ENCODE measurements around the gene TPP1.

TPP1 gene

DNA sequence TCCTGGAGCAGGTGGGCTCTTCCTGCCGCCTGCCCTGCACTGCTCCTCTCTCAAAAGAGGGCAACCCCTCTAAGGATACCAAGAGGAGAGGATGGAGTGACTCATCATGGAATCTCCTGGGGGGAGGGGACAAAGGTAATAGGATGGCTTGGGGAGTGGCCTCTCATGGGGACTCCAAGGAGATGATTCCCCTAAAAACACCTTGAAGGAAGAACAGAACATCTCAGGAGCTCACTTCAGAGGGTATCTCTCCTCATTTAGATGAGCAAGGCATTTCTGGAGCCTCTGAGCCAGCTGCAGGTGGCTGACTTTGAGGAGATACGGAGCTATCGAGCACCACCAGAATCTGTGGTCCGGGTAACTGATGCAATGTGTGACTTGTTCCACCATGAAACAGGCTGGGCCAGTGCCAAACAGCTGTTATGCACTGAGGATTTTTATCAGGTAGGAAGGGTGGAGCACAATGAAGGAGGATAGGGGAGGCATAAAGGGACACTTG lies 56.1 kb downstream of the TPP1 start:
- no peak for DNase-seq (ENCODE audit: low spot score)

Measured in RKO (cell line).